ENCODE measurements around the gene ZSCAN20. TPM values are rescaled to one million over a fixed set of nuclear protein-coding genes. Genes with fewer than 3 reads are reported as not detected.
A peak's percentile ranks its signal among the peaks of the same experiment; 100 is the strongest.

ZSCAN20 gene
- total RNA-seq, 1 donor from 2014 or later: 9.7 TPM

DNA sequence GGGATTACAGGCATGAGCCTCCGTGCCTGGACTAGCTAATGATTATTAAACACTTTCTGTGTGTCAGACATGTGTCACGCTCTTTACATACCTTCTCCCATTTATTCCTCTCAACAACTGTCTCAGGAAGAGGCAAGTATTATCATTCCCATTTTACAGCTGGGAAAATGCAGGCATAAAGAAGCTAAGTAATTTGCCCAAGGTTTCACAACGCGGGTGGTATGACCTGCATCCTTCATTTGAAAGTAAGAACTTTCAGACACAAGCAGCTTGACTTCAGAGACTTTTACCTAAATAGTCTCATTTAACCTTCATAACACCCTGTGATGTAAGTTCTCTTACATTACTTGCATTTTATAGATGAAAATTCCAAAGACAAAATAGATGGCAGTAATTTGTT, 1.0 kb upstream of the ZSCAN20 start:
- H3K27me3 Mint-ChIP-seq (ENCODE audit: unreplicated experiment): no peaks in the 10 kb centered on the region
- no peak overlapping the region for H3K4me3 Mint-ChIP-seq (ENCODE audit: unreplicated experiment)
- H3K27ac Mint-ChIP-seq (ENCODE audit: unreplicated experiment): peak overlapping the region; percentile 39
- peaks cover 21% of the 10 kb centered on the region for H3K4me1 Mint-ChIP-seq (ENCODE audit: low read depth, unreplicated experiment)
- H3K36me3 Mint-ChIP-seq (ENCODE audit: unreplicated experiment): no peaks in the 10 kb centered on the region
- TF ChIP-seq, protein P1, sequence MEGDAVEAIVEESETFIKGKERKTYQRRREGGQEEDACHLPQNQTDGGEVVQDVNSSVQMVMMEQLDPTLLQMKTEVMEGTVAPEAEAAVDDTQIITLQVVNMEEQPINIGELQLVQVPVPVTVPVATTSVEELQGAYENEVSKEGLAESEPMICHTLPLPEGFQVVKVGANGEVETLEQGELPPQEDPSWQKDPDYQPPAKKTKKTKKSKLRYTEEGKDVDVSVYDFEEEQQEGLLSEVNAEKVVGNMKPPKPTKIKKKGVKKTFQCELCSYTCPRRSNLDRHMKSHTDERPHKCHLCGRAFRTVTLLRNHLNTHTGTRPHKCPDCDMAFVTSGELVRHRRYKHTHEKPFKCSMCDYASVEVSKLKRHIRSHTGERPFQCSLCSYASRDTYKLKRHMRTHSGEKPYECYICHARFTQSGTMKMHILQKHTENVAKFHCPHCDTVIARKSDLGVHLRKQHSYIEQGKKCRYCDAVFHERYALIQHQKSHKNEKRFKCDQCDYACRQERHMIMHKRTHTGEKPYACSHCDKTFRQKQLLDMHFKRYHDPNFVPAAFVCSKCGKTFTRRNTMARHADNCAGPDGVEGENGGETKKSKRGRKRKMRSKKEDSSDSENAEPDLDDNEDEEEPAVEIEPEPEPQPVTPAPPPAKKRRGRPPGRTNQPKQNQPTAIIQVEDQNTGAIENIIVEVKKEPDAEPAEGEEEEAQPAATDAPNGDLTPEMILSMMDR (IDR thresholded peaks at IDR 0.05; ENCODE audit: partially characterized antibody, unreplicated experiment): no peak
- peaks cover 8% of the 10 kb centered on the region for H3K9me3 Mint-ChIP-seq (ENCODE audit: unreplicated experiment)
- no peak for DNase-seq

DNA sequence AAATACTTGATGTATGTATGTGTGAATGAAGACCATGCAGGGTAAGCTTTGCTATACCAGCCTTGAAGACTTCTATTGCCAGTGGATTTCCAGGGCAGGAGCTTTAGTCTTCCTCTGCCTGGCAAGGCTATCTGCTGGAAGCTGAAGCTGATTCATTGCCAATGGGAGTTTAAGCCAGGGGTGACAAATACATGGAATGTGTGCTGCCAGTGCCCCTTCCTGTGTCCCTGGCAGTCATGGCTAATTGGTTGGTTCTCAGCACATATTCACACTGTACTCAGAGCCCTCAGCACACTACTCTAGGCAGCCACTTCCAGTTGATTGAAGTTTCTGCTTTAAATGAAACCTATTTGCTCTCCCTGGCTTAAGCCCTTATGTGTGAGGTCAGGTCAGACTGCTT, 1.5 kb downstream of the ZSCAN20 start:
- Mint-ChIP-seq H3K4me3 (ENCODE audit: unreplicated experiment) (peak overlapping the region; percentile 88), H3K36me3 (ENCODE audit: unreplicated experiment) (peaks cover 10% of the 10 kb centered on the region), H3K27ac (ENCODE audit: unreplicated experiment) (no peak overlapping the region), H3K4me1 (ENCODE audit: low read depth, unreplicated experiment) (peaks cover 18% of the 10 kb centered on the region), H3K9me3 (ENCODE audit: unreplicated experiment) (peaks cover 6% of the 10 kb centered on the region), H3K27me3 (ENCODE audit: unreplicated experiment) (peaks cover 8% of the 10 kb centered on the region)
- DNase-seq: no peak
- TF ChIP-seq, protein P1 (IDR thresholded peaks at IDR 0.05; ENCODE audit: partially characterized antibody, unreplicated experiment): no peak

DNA sequence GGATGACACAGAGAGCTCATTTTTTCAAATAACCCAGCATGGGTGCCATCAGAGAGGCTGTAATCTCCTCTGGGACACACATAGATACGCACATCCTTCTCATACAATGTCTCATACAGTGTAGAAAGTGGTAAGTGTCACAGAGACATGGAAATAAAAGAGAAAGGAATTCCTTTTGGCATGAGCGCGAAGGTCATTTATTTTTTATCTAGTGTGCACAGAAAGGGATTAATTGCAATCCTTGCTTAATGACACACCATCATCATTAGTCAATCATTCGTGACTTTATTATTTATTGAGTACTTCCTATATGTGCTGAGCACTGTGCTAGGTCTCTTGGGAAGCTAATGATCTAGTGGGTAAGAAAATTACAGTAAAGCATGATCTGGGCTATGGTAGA, 5.0 kb downstream of the ZSCAN20 start:
- no peak overlapping the region for H3K4me3 Mint-ChIP-seq (ENCODE audit: unreplicated experiment)
- no peak for DNase-seq
- H3K9me3 Mint-ChIP-seq (ENCODE audit: unreplicated experiment): peaks cover 4% of the 10 kb centered on the region
- H3K27ac Mint-ChIP-seq (ENCODE audit: unreplicated experiment): no peak overlapping the region
- peaks cover 3% of the 10 kb centered on the region for H3K4me1 Mint-ChIP-seq (ENCODE audit: low read depth, unreplicated experiment)
- H3K36me3 Mint-ChIP-seq (ENCODE audit: unreplicated experiment): peaks cover 10% of the 10 kb centered on the region
- H3K27me3 Mint-ChIP-seq (ENCODE audit: unreplicated experiment): peaks cover 8% of the 10 kb centered on the region
- TF ChIP-seq, protein P1 (IDR thresholded peaks at IDR 0.05; ENCODE audit: partially characterized antibody, unreplicated experiment): no peak

DNA sequence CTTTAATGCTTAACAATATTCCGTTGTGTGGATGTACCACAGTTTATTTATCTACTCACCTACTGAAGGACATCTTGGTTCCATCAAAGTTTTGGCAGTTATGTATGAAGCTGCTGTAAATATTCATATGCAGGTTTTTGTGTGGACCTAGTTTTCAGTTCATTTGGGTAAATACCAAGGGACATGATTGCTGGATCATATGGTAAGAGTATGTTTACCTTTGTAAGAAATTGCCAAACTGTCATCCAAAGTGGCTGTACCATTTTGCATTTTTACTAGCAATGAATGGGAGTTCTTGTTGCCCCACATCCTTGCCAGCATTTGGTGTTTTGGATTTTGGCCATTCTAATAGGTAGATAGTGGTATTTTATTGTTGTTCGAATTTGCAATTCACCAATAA, 10.0 kb downstream of the ZSCAN20 start:
- DNase-seq: no peak
- Mint-ChIP-seq H3K9me3 (ENCODE audit: unreplicated experiment) (no peaks in the 10 kb centered on the region), H3K4me1 (ENCODE audit: low read depth, unreplicated experiment) (no peaks in the 10 kb centered on the region), H3K36me3 (ENCODE audit: unreplicated experiment) (peaks cover 34% of the 10 kb centered on the region), H3K27me3 (ENCODE audit: unreplicated experiment) (peaks cover 8% of the 10 kb centered on the region), H3K27ac (ENCODE audit: unreplicated experiment) (no peak overlapping the region), H3K4me3 (ENCODE audit: unreplicated experiment) (no peak overlapping the region)
- TF ChIP-seq, protein P1 (IDR thresholded peaks at IDR 0.05; ENCODE audit: partially characterized antibody, unreplicated experiment): no peak

DNA sequence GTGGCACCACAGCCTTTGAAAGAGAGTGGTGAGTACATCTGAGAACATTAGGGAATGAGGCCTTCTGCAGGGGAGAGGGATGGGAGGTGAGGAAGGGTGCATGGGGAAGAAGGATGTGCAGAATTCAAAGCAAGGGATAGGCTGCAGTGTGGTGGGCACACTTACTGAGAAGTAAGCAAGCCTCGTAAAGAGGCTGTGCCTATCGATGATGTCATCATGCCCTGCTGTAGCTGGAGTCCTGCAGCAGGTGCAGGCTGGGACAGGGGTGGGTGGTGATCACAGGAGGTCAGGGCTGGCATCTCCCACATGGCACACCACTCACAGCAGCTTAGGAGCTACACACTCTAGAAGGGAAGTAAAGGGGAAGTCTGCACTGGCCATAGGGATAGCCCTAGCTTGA, 16.2 kb downstream of the ZSCAN20 start:
- H3K27me3 Mint-ChIP-seq (ENCODE audit: unreplicated experiment): no peaks in the 10 kb centered on the region
- H3K36me3 Mint-ChIP-seq (ENCODE audit: unreplicated experiment): peaks cover 58% of the 10 kb centered on the region
- no peak for DNase-seq
- no peak overlapping the region for H3K4me3 Mint-ChIP-seq (ENCODE audit: unreplicated experiment)
- TF ChIP-seq, protein P1 (IDR thresholded peaks at IDR 0.05; ENCODE audit: partially characterized antibody, unreplicated experiment): no peak
- H3K27ac Mint-ChIP-seq (ENCODE audit: unreplicated experiment): no peak overlapping the region
- no peaks in the 10 kb centered on the region for H3K4me1 Mint-ChIP-seq (ENCODE audit: low read depth, unreplicated experiment)
- H3K9me3 Mint-ChIP-seq (ENCODE audit: unreplicated experiment): peaks cover 4% of the 10 kb centered on the region

Data from glutamatergic neuron (in vitro differentiated cells).